GM19238 (cell line): ENCODE results near the gene ANKRD44.

Source experiments
- DNase-seq: peaks from one replicate; pipeline ENCODE4 v3.0.0; 2011; ENCODE audit warnings: low spot score; ENCODE audit not compliant: insufficient read length

ANKRD44 gene

DNA sequence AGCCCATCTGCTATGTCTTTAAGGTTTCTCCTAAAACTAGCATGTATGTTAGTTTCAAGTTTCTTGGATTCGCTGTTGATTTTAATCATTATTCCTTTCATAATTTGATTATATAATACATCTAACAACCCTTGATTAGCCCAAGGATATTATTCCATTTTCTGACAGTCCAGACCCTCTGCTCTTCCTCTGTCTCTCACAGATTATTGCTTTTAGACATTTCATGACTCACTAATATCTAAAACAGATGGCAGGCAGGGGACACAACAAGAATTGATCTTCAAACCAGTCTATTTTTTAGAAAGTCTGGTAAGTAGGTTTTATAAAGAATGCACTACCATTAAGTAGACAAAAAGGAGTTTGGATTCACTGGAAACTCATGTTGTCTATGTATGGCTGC is 162.2 kb downstream of the ANKRD44 start:
- no peak for DNase-seq

DNA sequence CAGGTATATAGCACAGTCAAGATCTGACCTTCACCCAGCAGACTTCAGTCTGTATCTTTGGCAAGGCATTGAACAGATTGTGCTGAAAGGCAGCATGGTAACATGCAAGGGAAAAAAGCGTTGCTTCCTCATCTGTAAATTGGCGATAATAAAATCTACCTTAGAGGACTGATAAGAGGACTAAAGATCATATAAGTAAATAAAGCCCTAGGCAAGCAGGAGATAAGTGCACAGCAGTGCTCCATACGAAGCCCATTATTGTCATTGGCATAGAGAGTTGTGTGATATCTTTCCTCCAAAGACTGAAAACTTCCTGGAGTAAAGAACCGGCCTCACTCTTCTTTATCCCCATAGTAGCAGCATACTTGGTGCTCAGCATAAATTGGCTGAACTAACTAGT is 162.6 kb downstream of the ANKRD44 start:
- no peak for DNase-seq

DNA sequence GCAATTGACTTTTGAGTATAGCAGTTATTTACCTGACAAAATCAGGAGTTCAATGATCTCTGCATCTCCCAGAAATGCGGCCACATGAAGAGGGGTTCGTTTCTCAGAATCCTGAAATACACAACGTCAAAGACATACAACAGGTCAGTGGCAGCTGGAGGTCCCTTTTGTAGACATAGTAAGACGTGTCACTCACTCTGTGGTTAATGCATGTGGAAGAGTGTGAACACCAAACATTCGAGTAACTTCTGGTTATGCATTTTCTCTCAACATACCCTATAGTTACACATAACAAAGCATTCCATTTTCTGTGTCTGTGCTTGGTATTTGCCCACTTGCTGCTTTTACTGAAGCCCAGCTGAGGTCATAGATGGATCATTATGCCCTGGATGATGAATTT is 163.6 kb downstream of the ANKRD44 start:
- DNase-seq, result no peak

DNA sequence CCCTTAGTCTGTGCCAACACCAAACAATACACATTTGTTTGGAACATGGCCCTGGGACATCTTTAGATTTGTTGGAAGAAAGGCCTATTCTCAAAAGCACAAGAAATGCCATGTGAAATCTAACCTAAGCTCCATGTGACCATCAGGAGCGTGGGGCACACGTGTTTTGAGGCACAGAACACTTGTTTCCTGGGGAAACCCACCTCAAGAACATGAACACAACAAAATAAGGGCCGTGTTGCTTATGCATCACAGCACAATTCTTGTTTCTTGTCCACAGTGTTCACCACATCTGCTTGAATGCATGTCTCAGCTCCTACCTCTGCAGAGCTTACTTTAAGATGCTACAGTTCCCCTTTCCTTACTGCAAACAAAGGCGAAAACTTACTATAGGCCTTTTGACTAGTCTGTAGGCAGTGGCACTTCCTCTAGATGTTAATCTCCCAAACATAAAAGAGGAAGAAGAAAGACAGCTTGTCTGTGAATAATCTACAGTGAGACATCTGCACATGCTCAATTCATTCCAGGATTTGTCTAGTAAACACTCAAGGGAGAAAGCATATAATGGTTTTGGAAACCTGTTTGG is 165.0 kb downstream of the ANKRD44 start:
- peak; percentile 37 for DNase-seq

DNA sequence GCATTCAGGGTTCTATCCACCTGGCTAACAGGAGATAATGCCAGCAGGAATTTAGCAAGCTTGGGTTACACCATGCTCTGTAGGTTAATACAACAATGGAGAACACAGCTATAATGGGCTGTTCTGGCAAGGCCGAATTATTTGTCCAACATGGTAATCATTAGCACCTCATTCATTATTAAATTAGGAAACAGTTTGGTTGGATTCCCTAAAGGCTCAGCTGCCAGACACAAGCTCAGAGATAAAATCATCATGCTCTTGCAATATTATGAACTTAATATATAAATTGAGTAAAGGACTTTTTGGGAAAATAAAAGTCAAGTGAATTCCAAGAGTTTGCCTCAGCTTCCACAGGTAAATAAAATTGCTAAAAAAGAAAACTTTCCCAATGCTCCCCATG is 166.4 kb downstream of the ANKRD44 start:
- no peak for DNase-seq

DNA sequence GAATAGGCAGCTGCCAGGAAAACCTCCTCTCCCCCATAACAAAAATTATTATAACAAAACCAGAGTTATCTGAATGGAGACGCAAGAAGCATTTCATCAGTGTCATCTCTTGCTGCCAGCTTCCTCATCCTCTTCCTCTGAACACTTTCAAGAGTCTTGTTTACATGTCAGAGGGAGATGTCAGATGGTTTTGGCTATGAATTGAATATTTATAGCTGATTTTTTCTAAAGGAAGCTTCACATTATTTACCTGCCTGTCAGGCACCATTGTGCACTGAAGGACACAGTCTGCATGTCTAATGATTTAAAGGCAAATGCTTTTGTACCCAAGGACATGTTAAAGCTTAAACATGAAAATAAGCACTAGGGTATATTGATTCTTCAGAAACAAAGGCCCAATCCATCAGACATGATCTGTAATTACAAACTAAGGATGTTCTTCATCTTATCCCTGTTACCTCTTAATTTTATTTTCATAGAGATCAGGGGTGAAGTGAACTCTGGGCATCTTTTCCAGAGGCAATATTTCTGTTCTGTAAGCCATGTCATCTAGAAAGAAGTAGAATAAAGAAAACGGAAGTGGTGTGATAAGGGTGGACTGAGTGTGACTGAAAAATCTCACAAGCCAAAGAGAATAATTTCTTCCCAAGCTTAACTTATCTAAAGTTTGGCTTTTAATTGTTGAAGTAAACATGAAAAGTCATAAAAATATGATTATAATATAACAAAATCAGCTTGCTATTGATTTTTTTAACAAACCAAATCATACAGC is 168.7 kb downstream of the ANKRD44 start:
- DNase-seq, result no peak

DNA sequence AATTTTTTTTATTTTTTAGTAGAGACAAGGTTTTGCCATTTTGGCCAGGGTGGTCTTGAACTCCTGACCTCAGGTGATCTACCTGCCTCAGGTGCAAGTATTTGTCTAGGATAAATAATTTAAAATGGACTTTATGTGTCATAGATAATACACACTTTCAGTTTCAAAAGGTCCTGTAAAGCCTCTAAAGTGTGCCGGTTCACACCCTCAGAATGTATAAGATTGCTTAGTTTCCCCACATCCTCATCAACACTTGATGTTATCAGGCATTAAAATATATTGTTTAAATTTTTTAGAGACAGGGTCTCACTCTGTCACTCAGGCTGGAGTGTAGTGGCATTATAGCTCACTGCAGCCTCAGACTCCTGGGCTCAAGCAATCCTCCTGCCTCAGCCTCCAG is 170.5 kb downstream of the ANKRD44 start:
- DNase-seq, result no peak

DNA sequence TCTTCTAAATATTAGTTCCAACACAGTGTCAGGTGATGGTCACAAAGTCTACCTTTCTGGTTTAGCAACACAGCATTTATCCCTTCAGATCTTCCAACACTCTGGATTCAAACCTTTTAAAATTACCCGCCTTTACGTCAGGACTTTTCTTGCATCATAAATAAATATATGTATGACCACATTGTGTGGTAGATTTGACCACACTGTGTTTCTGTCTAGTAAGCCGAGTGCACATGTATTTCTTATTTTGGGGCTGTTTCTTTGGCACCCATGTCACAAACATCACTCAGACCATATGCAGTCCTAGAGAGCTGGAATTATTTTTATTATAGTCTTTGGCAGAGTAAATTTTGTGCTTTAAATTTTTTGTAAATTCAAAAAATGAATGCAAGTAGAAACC is 172.1 kb downstream of the ANKRD44 start:
- no peak for DNase-seq

DNA sequence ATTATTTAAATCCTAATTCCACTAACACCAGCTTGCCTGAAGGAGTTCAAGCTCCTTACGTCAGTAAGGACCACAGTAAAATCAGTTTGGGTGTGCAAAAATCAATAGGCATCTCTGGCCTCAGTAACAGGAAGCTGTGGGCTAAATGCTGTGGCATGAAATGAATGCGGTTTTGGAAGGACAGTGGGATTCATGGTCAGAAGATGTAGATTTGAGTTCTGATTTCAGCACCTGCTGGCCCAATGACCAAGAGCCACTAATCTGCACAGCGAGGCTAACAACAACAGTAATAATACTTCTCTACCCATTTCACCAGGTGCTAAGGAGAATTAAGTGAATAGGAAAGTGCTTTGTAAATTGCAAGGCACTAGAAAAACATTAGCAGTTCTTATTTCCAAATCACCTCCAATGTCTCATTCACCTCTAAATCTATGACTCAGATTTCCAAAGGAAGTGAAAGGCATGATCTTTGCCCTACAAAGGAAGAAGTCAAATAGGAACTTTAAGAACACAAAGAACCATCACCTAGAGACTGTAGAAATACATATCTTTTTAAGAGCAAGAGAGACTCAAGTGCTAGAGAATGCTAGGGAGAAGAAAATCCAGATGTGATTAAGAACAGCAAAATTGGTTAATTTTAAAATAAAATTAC is 172.6 kb downstream of the ANKRD44 start:
- no peak for DNase-seq

DNA sequence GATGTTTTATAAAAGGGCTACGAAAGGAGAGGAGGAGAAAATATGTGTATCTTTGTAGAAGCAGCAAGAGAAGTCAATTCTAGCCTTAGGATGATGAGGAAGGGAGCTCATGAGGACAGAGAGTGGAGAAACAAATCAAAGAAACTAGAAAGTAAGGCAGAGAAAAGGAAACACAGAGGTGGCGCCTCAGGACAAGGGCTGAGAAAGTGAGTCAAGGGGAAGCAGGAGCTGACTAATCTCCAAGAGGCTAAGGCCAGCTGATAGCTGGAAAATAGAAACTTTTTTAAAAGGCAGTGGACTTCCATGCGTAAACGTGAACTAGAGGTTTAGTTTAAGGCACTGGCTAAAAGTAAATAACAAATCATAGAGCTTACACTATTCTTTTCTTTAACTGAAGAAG is 173.3 kb downstream of the ANKRD44 start:
- DNase-seq, result no peak

DNA sequence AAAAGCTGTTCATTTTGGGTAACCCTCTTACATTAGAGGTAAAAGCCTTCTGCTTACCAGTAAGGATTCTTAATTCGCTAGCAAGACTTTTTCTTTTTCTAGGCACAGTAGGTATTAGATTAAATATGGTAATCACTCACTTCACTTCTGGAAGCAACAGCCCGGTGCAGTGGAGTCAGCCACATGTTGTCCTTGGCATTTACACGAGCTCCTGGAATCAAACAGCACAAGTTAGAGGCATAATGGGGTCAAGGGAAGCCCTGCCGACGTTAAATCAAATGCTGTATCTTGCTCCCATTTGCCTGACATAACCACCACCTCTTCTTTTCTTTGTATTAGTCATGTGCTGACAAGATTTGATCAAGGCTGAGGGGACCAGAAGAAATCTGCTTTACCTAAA is 174.1 kb downstream of the ANKRD44 start:
- no peak for DNase-seq

DNA sequence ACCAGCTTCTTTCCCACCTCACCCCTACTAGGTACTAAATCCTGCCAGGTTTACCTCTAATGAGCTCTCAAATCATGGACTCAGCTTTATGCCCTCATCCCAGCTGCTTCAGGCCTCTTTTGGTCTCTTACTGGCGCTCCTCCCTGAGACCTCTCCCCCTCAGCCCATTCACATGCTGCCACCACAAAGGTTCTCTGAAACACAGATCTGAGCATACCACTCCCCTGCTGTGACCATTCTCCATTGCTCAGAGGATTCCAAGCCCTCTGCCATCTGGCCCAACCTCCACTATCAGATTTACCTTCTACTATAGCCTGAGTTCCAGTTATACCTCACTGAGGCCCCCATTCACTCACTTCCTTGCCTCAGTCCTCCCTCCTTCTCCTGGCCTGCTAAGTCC is 174.8 kb downstream of the ANKRD44 start:
- no peak for DNase-seq

DNA sequence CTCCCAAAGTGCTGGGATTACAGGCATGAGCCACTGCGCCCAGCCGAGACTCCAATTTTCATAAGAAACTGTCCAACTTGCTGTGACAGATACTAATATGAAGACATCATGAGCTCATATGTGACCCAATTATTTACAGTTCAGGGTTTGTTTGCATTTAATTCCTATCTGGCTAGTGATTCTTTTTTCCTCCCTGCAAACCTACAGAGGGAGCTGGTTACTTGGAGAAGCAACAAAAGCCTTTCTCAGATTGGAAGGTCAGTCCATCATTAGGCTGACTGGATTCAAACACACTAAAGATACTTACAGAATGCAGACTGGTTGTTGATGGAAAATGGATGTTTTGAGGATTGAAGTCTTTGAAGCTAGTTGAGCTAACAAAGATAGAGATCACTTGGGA is 176.4 kb downstream of the ANKRD44 start:
- no peak for DNase-seq

DNA sequence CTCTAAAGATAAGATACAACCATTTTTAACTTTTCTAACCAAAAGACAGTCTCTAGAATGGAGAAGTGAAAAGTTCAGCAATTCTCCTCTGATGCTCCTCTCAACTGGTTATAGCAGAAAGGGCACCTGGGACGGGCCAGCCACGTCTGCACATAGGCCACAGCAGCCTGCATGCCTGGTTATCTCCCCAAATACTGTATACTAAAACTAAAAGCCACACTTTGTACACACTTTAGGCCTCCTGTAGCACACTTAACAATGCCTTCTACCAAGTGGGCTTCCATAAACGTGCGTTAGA is 179.1 kb downstream of the ANKRD44 start:
- DNase-seq, result peak; percentile 11

DNA sequence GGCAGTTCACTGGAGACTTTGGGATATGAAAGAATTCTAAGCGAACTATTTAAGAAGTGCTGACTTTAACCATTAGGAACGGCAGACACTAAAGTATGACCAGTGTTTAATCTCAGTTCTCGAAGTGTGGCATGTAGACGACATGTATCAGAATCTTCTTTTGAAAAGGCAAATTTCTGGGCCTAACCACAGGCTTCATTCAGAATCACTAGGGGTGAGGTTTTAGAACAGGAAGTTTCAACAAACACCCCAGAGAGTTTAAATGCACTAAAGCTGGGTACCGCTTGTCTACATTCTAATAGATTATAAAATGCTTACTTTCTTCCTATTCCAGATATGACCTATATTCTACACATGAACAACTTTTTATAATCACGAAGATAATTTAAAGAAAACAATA is 180.3 kb downstream of the ANKRD44 start:
- DNase-seq, result peak; percentile 51

DNA sequence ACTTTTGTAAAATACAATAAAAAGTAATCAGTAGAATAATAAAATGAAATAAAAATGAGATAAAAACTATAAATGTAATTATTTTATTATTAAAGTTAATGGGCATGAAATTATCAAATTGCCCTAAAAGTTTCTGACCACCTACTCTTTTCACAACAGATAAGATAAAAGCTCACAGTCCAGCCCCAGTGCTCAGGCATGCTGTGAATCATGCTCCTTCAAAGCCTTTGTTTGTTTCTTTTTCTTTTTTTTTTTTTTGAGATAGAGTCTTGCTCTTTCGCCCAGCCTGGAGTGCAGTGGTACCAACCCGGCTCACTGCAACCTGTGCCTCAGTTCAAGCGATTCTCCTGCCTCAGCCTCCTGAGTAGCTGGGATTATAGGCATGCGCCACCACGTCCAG is 181.7 kb downstream of the ANKRD44 start:
- no peak for DNase-seq

DNA sequence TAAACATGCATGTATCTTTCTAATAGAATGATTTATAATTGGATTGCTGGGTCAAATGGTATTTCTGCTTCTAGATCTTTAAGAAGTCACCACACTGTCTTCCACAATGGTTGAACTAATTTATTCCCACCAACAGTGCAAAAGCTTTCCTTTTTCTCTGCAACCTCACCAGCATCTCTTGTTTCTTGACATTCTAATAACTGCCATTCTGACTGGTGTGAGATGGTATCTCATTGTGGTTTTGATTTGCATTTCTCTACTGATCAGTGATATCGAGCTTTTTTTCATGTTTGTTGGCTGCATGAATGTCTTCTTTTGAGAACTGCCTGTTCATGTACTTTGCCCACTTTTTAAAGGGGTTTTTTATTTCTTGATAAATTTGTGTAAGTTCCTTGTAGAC is 182.5 kb downstream of the ANKRD44 start:
- no peak for DNase-seq

DNA sequence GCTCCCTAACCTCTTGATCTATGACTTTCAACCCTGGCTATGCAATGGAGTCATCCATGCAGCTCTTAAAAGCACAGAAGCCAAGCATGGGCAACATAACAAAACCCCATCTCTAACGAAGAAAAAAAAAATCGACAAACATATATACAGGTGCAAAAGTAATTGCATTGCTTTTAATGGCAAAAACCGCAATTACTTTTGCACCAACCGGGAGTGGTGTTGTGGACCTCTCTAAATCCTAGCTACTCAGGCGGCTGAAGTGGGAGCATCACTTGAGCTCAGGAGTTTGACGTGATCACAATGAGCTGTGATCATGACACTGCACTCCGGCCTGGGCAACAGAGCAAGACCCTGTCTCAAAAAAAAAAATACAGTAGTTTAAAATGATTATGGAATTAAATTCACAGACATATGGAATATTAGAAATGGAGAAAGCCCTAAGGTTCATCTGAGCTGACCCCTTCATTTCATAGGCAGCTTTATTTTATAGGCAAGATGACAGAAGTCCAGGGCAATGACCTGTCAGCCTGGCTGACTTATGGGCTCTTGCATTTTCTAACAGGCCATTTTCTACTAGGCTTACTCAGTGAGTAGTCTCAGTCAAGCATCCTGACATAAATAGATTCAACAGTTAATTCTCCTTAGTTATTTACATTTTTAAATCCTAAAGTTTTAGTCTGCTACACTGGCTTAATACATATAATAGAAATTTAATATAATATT is 183.8 kb downstream of the ANKRD44 start:
- DNase-seq, result no peak

DNA sequence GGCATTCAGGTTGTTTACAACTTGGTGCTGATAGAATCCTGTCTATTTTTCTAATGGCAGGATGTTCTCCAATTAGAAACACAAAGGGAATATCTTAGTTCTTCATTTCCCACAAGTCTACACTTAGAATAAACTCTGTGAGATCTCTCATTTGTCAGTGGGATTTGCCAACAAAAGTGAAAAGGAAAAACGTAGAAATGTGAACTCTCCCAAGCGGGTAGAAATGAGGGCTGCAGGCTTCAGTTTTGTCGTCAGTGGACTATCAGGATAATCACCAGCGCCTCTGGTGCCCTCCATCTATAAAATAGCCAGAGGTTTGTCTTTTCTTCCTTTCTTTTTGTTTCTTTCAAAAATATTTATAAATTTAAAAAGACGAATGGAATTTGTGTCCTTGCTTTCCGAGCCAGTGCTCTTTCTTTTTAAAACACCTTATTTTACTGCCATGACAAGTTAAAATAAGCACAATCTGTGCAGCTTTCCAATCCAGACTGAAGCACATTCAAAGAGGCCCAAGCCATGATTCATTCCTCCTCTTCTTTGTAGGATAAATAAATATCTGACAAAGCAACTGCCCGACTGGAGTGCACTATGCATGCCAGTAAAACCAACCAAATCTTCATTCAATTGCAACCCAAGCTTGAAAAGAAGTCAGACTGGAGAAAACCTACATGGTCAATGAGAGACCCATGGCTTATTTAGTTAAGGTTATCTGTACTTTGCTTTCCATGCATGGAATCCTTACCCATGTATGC is 185.8 kb downstream of the ANKRD44 start:
- DNase-seq, result no peak

DNA sequence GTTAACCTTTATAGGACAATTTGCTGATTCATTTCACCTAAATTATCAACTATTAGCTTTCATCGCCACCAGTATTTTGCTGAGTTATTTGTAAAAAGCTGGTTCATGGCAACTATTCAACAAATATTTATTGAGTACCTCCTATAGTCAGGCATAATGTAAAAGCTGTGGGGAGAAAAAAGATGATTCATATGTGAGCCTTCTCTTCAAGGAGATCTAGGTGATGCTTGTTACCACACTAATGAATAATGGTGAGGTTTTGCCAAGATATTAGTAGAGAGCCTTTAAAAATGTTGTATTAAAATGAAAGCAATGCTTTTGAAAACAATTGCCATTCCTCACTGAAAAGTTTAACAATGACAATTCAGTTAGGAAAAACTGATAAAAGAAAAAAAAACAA is 187.8 kb downstream of the ANKRD44 start:
- DNase-seq, result no peak

DNA sequence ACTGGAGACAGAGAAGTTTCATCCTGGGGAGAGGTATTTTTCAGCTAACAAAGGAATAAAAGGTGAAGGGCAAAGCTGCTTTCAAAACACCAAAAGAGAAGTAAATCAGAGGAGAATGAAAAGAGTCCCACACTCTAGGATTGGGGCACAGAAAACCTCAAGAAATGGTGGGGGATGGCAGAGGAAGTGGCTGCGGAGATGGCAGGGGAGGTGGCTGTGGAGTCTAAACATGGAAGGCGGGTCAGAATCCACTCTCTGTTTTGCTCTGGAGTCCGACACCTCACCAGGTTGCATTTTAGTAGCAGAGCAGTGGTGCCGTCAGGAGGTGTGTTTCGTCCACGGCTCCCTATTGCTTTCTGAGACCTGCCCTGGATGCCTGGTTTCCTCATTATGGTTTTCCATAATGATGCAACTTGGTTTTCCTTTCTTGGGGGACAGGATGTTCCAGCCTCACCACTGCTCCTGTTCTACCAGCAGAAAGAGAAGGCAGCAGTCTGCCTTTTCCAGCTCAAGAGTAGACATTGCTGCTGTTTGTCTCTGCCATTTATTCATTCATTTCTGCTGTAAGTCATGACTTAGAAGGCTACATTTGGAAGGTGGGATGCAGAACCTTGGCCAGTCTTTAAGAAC is 188.7 kb downstream of the ANKRD44 start:
- no peak for DNase-seq
